ENCODE results near the gene ACTL8. TPM values are rescaled to one million over a fixed set of nuclear protein-coding genes. Genes with fewer than 3 reads are reported as not detected.

The ACTL8 gene
- polyA plus RNA-seq, 1 donor: not detected

Other genes starting within 250 kb of the ACTL8 start
- 39.2 TPM for gene ARHGEF10L, start 215.6 kb upstream of the ACTL8 start, polyA plus RNA-seq (ENCODE audit: insufficient read length)

All from left kidney (tissue), 1 donor.